Astrocyte (in vitro differentiated cells and primary cell): ENCODE measurements around the gene HEATR5A. TPM values are rescaled to one million over a fixed set of nuclear protein-coding genes. Genes with fewer than 3 reads are reported as not detected.
A peak's percentile ranks its signal among the peaks of the same experiment; 100 is the strongest.

Source experiments
- DNase-seq: peaks from one replicate; pipeline ENCODE4 v3.0.0-alpha.2; 2010; ENCODE audit warnings: low read depth
- FAIRE-seq: peaks from 2 replicates; lab custom pipeline; 2011; peaks lifted over from hg19 to GRCh38; lab: Jason Lieb, UNC
- H2AFZ ChIP-seq: 2 replicates; pipeline ENCODE4 v1.6.0; 2012; ENCODE audit warnings: low read depth, low read length, inconsistent platforms
- H3K27ac ChIP-seq: 2 replicates; pipeline ENCODE4 v1.5.1; 2011; ENCODE audit warnings: low read depth, low read length, inconsistent platforms
- H3K27me3 ChIP-seq: 2 replicates; pipeline ENCODE4 v1.6.0; 2011; ENCODE audit warnings: low read length, inconsistent platforms; ENCODE audit not compliant: insufficient read depth
- H3K36me3 ChIP-seq: 2 replicates; pipeline ENCODE4 v1.5.1; 2011; ENCODE audit warnings: low read length, inconsistent platforms; ENCODE audit not compliant: insufficient read depth
- H3K4me1 ChIP-seq: 2 replicates; pipeline ENCODE4 v1.5.1; 2011; ENCODE audit warnings: low read length, inconsistent platforms; ENCODE audit not compliant: insufficient read depth
- H3K4me2 ChIP-seq: 2 replicates; pipeline ENCODE4 v1.6.0; 2012; ENCODE audit warnings: low read length, inconsistent platforms
- H3K4me3 ChIP-seq: 2 replicates; pipeline ENCODE4 v1.5.1; 2011; ENCODE audit warnings: low read depth, mild to moderate bottlenecking, low read length, inconsistent platforms; ENCODE audit not compliant: insufficient read depth
- H3K79me2 ChIP-seq: 2 replicates; pipeline ENCODE4 v1.6.0; 2012; ENCODE audit warnings: mild to moderate bottlenecking, low read length, inconsistent platforms; ENCODE audit not compliant: insufficient read depth
- H3K9ac ChIP-seq: 2 replicates; pipeline ENCODE4 v1.6.0; 2012; ENCODE audit warnings: mild to moderate bottlenecking, low read length, inconsistent platforms
- H3K9me3 ChIP-seq: 2 replicates; pipeline ENCODE4 v1.5.1; 2012; ENCODE audit warnings: low read depth, mild to moderate bottlenecking, low read length, inconsistent platforms; ENCODE audit not compliant: insufficient read depth
- H4K20me1 ChIP-seq: 2 replicates; pipeline ENCODE4 v1.6.0; 2012; ENCODE audit warnings: low read length, inconsistent platforms; ENCODE audit not compliant: insufficient read depth
- H3K27ac Mint-ChIP-seq: one replicate; pipeline ENCODE4 v1.8.0; 2021; ENCODE audit warnings: mild to moderate bottlenecking, mixed read lengths; ENCODE audit not compliant: unreplicated experiment
- H3K27me3 Mint-ChIP-seq: one replicate; pipeline ENCODE4 v1.8.0; 2021; ENCODE audit warnings: low read depth, mixed read lengths; ENCODE audit not compliant: unreplicated experiment
- H3K36me3 Mint-ChIP-seq: one replicate; pipeline ENCODE4 v1.8.0; 2021; ENCODE audit warnings: low read depth, mixed read lengths; ENCODE audit not compliant: unreplicated experiment
- H3K4me1 Mint-ChIP-seq: one replicate; pipeline ENCODE4 v1.8.0; 2021; ENCODE audit warnings: low read depth, mixed read lengths; ENCODE audit not compliant: unreplicated experiment
- H3K4me3 Mint-ChIP-seq: one replicate; pipeline ENCODE4 v1.8.0; 2021; ENCODE audit warnings: mild to moderate bottlenecking, moderate library complexity, mixed read lengths; ENCODE audit not compliant: unreplicated experiment
- H3K9me3 Mint-ChIP-seq: one replicate; pipeline ENCODE4 v1.8.0; 2021; ENCODE audit warnings: mild to moderate bottlenecking, mixed read lengths; ENCODE audit not compliant: unreplicated experiment
- CTCF ChIP-seq: IDR thresholded peaks from 2 replicates; pipeline ENCODE4 v1.5.1; 2011; ENCODE audit warnings: low read depth, mild to moderate bottlenecking, inconsistent platforms, low read length, moderate library complexity; ENCODE audit not compliant: insufficient read depth
- EZH2 ChIP-seq: IDR thresholded peaks from 2 replicates; pipeline ENCODE4 v1.6.1; 2012; ENCODE audit warnings: mild to moderate bottlenecking, low read length, inconsistent platforms; ENCODE audit not compliant: insufficient read depth
- total RNA-seq: library from RNA; stranded (reverse); gene quantifications from 2 replicates; pipeline ENCODE4 v1.2.1, GENCODE V29; 2021

The HEATR5A gene
- total RNA-seq, 1 donor from 2014 or later: 50.7 TPM

- H3K4me2 ChIP-seq: no peak overlapping the region
- FAIRE-seq (no peak), DNase-seq (no peak)
- no peak overlapping the region for H3K9ac ChIP-seq
- H3K27ac ChIP-seq: no peak overlapping the region
- H2AFZ ChIP-seq: no peak overlapping the region
- Mint-ChIP-seq H3K27ac (no peak overlapping the region), H3K36me3 (no peaks in the 10 kb centered on the region), H3K4me3 (no peak overlapping the region), H3K9me3 (no peaks in the 10 kb centered on the region), H3K27me3 (no peaks in the 10 kb centered on the region), H3K4me1 (peaks cover 8% of the 10 kb centered on the region)
- TF ChIP-seq EZH2 (no peak), CTCF (no peak)
- no peak overlapping the region for H3K4me3 ChIP-seq
- peaks cover 3% of the 10 kb centered on the region for H3K4me1 ChIP-seq
- no peaks in the 10 kb centered on the region for H3K9me3 ChIP-seq
- no peaks in the 10 kb centered on the region for H3K36me3 ChIP-seq
- peaks cover 4% of the 10 kb centered on the region for H3K79me2 ChIP-seq
- H4K20me1 ChIP-seq: no peaks in the 10 kb centered on the region
- H3K27me3 ChIP-seq: no peaks in the 10 kb centered on the region
Measured at GRCh38 chr14:31461545-31461944, 41.2 kb upstream of the HEATR5A start.

GRCh38 chr14:31457665-31458659, 37.6 kb upstream of the HEATR5A start:
- Mint-ChIP-seq H3K27me3 (no peaks in the 10 kb centered on the region), H3K9me3 (no peaks in the 10 kb centered on the region), H3K27ac (peak overlapping the region; percentile 27), H3K4me1 (peaks cover 10% of the 10 kb centered on the region), H3K4me3 (peak overlapping the region; percentile 99), H3K36me3 (no peaks in the 10 kb centered on the region)
- Histone ChIP-seq H3K9ac (peak overlapping the region; percentile 96), H3K4me2 (peak overlapping the region; percentile 97), H3K9me3 (no peaks in the 10 kb centered on the region), H3K27ac (no peak overlapping the region), H4K20me1 (no peaks in the 10 kb centered on the region), H3K27me3 (no peaks in the 10 kb centered on the region), H2AFZ (peak overlapping the region; percentile 38), H3K36me3 (no peaks in the 10 kb centered on the region), H3K79me2 (peaks cover 23% of the 10 kb centered on the region), H3K4me3 (peak overlapping the region; percentile 93), H3K4me1 (peaks cover 3% of the 10 kb centered on the region)
- no peak for FAIRE-seq
- no peak for DNase-seq
- no peak for TF ChIP-seq CTCF
- TF ChIP-seq EZH2: no peak
